ENCODE data around the gene TPX2. TPM values are rescaled to one million over a fixed set of nuclear protein-coding genes. Genes with fewer than 3 reads are reported as not detected.

Gene TPX2
- total and polyA plus RNA-seq, 2 donors (not counting 3 experiments of a cell fraction or from before 2014, with no cell fraction given): 24.8 to 114 TPM

- intact Hi-C loops (cut with micrococcal nuclease): no loop called here
These were observed 79.4 kb downstream of the TPX2 start for GRCh38 chr20:31818376-31818908.

More at GRCh38 chr20:31818376-31818908, 79.4 kb downstream of the TPX2 start:
- H4K20me1 ChIP-seq (replicated peaks; ENCODE audit: control insufficient read depth, extremely low read depth, insufficient read depth, low read length): no peaks in the 10 kb centered on the region
- H3K4me3 ChIP-seq (replicated peaks in 1 of 3; ENCODE audit: insufficient read depth in 1 of 3, low read depth in 1 of 3, low read length in 3 of 3): no peak overlapping the region
- no peak for DNase-seq (ENCODE audit: low read depth, low spot score)
- peaks cover 6% of the 10 kb centered on the region for H3K4me1 ChIP-seq (ENCODE audit: control insufficient read depth, extremely low read depth, insufficient read depth, low read length)
- ChIA-PET POLR2A (interaction anchor here (0.6 kb wide), 1 partner anchor 604 kb away, joined by 8 read pairs; no protein-coding TSS in a partner anchor), CTCF (interaction anchor here (2.1 to 25.3 kb wide), 3 partner anchors 15 to 212 kb away, joined by 8 to 619 read pairs (median 8); partner anchors contain the start of gene FOXS1)
- no peak overlapping the region for H3K9ac ChIP-seq (replicated peaks; ENCODE audit: extremely low read depth, insufficient read depth, low read length)
- no TSS peak for BruUV-seq (replicated peaks)
- no peaks in the 10 kb centered on the region for H3K9me3 ChIP-seq (replicated peaks; ENCODE audit: control insufficient read depth, insufficient read depth, low read length)
- no peak overlapping the region for H3K4me2 ChIP-seq (ENCODE audit: insufficient read depth, low read length)
- no peak overlapping the region for H3K27ac ChIP-seq (ENCODE audit: insufficient read depth, low read depth, low read length)
- no peaks in the 10 kb centered on the region for H3K79me2 ChIP-seq (ENCODE audit: control insufficient read depth, insufficient read depth, low read length)
- dilution Hi-C loops (cut with MboI; ENCODE audit: extremely low pct_ligation_motif_present, low sequenced_read_pairs): no loop called here
- H3K9me1 ChIP-seq (replicated peaks; ENCODE audit: control insufficient read depth, extremely low read depth, insufficient read depth, low read length): no peaks in the 10 kb centered on the region
- H2AFZ ChIP-seq (ENCODE audit: low read depth, low read length): no peak overlapping the region
- H3K27me3 ChIP-seq (ENCODE audit: control insufficient read depth in 2 of 2, insufficient read depth in 2 of 2, low read length in 2 of 2): no peaks in the 10 kb centered on the region
- FAIRE-seq: no peak
- TF ChIP-seq POLR2A (IDR thresholded peaks at IDR 0.05; ENCODE audit: low read depth, low read length) (no peak), FOS (IDR thresholded peaks at IDR 0.05; ENCODE audit: borderline replicate concordance, insufficient read depth, low read length) (no peak), MYC (IDR thresholded peaks at IDR 0.05; ENCODE audit: low read depth, low read length) (no peak), CTCF (IDR thresholded peaks at IDR 0.05; ENCODE audit: extremely low read depth in 1 of 2, insufficient read depth in 1 of 2, low read depth in 1 of 2, low read length in 2 of 2) (no peak), MAX (IDR thresholded peaks at IDR 0.05; ENCODE audit: insufficient read depth, insufficient read length) (no peak), JUN (IDR thresholded peaks at IDR 0.05; ENCODE audit: borderline replicate concordance, insufficient read depth, insufficient read length, low read depth) (no peak), EZH2 (IDR thresholded peaks at IDR 0.05; ENCODE audit: borderline replicate concordance, low read depth, low read length, severe bottlenecking) (no peak), POLR2AphosphoS5 (IDR thresholded peaks at IDR 0.05; ENCODE audit: insufficient read depth, low read depth, low read length) (no peak)
- H3K36me3 ChIP-seq (ENCODE audit: control insufficient read depth in 2 of 2, extremely low read depth in 1 of 2, insufficient read depth in 2 of 2, low read length in 2 of 2): no peaks in the 10 kb centered on the region

All from endothelial cell of umbilical vein (primary cell).